Measurements from ENCODE around the gene SH3PXD2A.
A peak's percentile ranks its signal among the peaks of the same experiment; 100 is the strongest.

The SH3PXD2A gene

GRCh38 chr10:103554488-103555324 lies 300.7 kb downstream of the SH3PXD2A start:
- peak; percentile 9 for DNase-seq (ENCODE audit: low read depth, low spot score)
- Histone ChIP-seq H3K4me1 (ENCODE audit: control insufficient read depth, insufficient read depth, low read length) (peaks cover 3% of the 10 kb centered on the region; the same call in 1 of the 2 replicates), H3K9me3 (ENCODE audit: control insufficient read depth, insufficient read depth, low read length) (no peaks in the 10 kb centered on the region), H3K27me3 (ENCODE audit: control insufficient read depth, insufficient read depth, low read length) (0 out of 2 replicates have a peak, but pooled peaks cover 2% of the 10 kb centered on the region), H3K4me3 (ENCODE audit: low read length) (peak overlapping the region; percentile 44; the same call in 1 of the 2 replicates), H3K27ac (ENCODE audit: low read length) (no peak overlapping the region), H3K36me3 (ENCODE audit: control insufficient read depth, insufficient read depth, low read length) (no peaks in the 10 kb centered on the region)
- WGBS (ENCODE audit: insufficient coverage, insufficient read length), result no CpG with 5 or more reads among the region's 44 CpGs

GRCh38 chr10:103553743-103554487 lies 301.5 kb downstream of the SH3PXD2A start:
- Histone ChIP-seq H3K27me3 (ENCODE audit: control insufficient read depth, insufficient read depth, low read length) (0 out of 2 replicates have a peak, but pooled peaks cover 2% of the 10 kb centered on the region), H3K4me1 (ENCODE audit: control insufficient read depth, insufficient read depth, low read length) (peaks cover 3% of the 10 kb centered on the region; the same call in 1 of the 2 replicates), H3K27ac (ENCODE audit: low read length) (no peak overlapping the region), H3K4me3 (ENCODE audit: low read length) (no peak overlapping the region), H3K36me3 (ENCODE audit: control insufficient read depth, insufficient read depth, low read length) (no peaks in the 10 kb centered on the region), H3K9me3 (ENCODE audit: control insufficient read depth, insufficient read depth, low read length) (no peaks in the 10 kb centered on the region)
- no peak for DNase-seq (ENCODE audit: low read depth, low spot score)
- WGBS (ENCODE audit: insufficient coverage, insufficient read length), result no CpG with 5 or more reads among the region's 8 CpGs

- H3K27me3 ChIP-seq (ENCODE audit: control insufficient read depth, insufficient read depth, low read length), result 0 out of 2 replicates have a peak, but pooled peaks cover 2% of the 10 kb centered on the region
- H3K4me1 ChIP-seq (ENCODE audit: control insufficient read depth, insufficient read depth, low read length), result peaks cover 3% of the 10 kb centered on the region; the same call in 1 of the 2 replicates
- no peak overlapping the region for H3K4me3 ChIP-seq (ENCODE audit: low read length)
- no peaks in the 10 kb centered on the region for H3K36me3 ChIP-seq (ENCODE audit: control insufficient read depth, insufficient read depth, low read length)
- no CpG with 5 or more reads among the region's 20 CpGs for WGBS (ENCODE audit: insufficient coverage, insufficient read length)
- DNase-seq (ENCODE audit: low read depth, low spot score), result no peak
- H3K27ac ChIP-seq (ENCODE audit: low read length), result no peak overlapping the region
- no peaks in the 10 kb centered on the region for H3K9me3 ChIP-seq (ENCODE audit: control insufficient read depth, insufficient read depth, low read length)
Measured at GRCh38 chr10:103552856-103553742, 302.3 kb downstream of the SH3PXD2A start.

- Histone ChIP-seq H3K27me3 (ENCODE audit: control insufficient read depth, insufficient read depth, low read length) (0 out of 2 replicates have a peak, but pooled peaks cover 2% of the 10 kb centered on the region), H3K9me3 (ENCODE audit: control insufficient read depth, insufficient read depth, low read length) (no peaks in the 10 kb centered on the region), H3K4me3 (ENCODE audit: low read length) (no peak overlapping the region), H3K27ac (ENCODE audit: low read length) (no peak overlapping the region), H3K36me3 (ENCODE audit: control insufficient read depth, insufficient read depth, low read length) (no peaks in the 10 kb centered on the region), H3K4me1 (ENCODE audit: control insufficient read depth, insufficient read depth, low read length) (peaks cover 3% of the 10 kb centered on the region; the same call in 1 of the 2 replicates)
- no peak for DNase-seq (ENCODE audit: low read depth, low spot score)
- WGBS (ENCODE audit: insufficient coverage, insufficient read length), result no CpG with 5 or more reads among the region's 10 CpGs
Measured at GRCh38 chr10:103551619-103552602, 303.5 kb downstream of the SH3PXD2A start.

- DNase-seq (ENCODE audit: low read depth, low spot score), result no peak
Measured at GRCh38 chr10:103550229-103550628, 305.1 kb downstream of the SH3PXD2A start.

GRCh38 chr10:103549349-103549685 lies 306.1 kb downstream of the SH3PXD2A start:
- no peaks in the 10 kb centered on the region for H3K27me3 ChIP-seq (ENCODE audit: control insufficient read depth, insufficient read depth, low read length)
- no peak for DNase-seq (ENCODE audit: low read depth, low spot score)
- H3K9me3 ChIP-seq (ENCODE audit: control insufficient read depth, insufficient read depth, low read length), result no peaks in the 10 kb centered on the region
- WGBS (ENCODE audit: insufficient coverage, insufficient read length), result no CpG with 5 or more reads among the region's 3 CpGs
- no peaks in the 10 kb centered on the region for H3K4me1 ChIP-seq (ENCODE audit: control insufficient read depth, insufficient read depth, low read length)
- no peak overlapping the region for H3K4me3 ChIP-seq (ENCODE audit: low read length)
- no peaks in the 10 kb centered on the region for H3K36me3 ChIP-seq (ENCODE audit: control insufficient read depth, insufficient read depth, low read length)
- no peak overlapping the region for H3K27ac ChIP-seq (ENCODE audit: low read length)

More at GRCh38 chr10:103550229-103550628, 305.1 kb downstream of the SH3PXD2A start:
- Histone ChIP-seq H3K4me3 (ENCODE audit: low read length) (no peak overlapping the region), H3K4me1 (ENCODE audit: control insufficient read depth, insufficient read depth, low read length) (no peaks in the 10 kb centered on the region), H3K9me3 (ENCODE audit: control insufficient read depth, insufficient read depth, low read length) (no peaks in the 10 kb centered on the region), H3K27me3 (ENCODE audit: control insufficient read depth, insufficient read depth, low read length) (no peaks in the 10 kb centered on the region), H3K27ac (ENCODE audit: low read length) (no peak overlapping the region), H3K36me3 (ENCODE audit: control insufficient read depth, insufficient read depth, low read length) (no peaks in the 10 kb centered on the region)
- no CpG with 5 or more reads among the region's 1 CpG for WGBS (ENCODE audit: insufficient coverage, insufficient read length)

GRCh38 chr10:103548581-103549348 lies 306.6 kb downstream of the SH3PXD2A start:
- no CpG with 5 or more reads among the region's 12 CpGs for WGBS (ENCODE audit: insufficient coverage, insufficient read length)
- no peak overlapping the region for H3K4me3 ChIP-seq (ENCODE audit: low read length)
- H3K27me3 ChIP-seq (ENCODE audit: control insufficient read depth, insufficient read depth, low read length), result no peaks in the 10 kb centered on the region
- H3K36me3 ChIP-seq (ENCODE audit: control insufficient read depth, insufficient read depth, low read length), result no peaks in the 10 kb centered on the region
- no peak for DNase-seq (ENCODE audit: low read depth, low spot score)
- H3K9me3 ChIP-seq (ENCODE audit: control insufficient read depth, insufficient read depth, low read length), result no peaks in the 10 kb centered on the region
- no peak overlapping the region for H3K27ac ChIP-seq (ENCODE audit: low read length)
- H3K4me1 ChIP-seq (ENCODE audit: control insufficient read depth, insufficient read depth, low read length), result no peaks in the 10 kb centered on the region

- peaks cover 2% of the 10 kb centered on the region; the same call in 1 of the 2 replicates for H3K4me1 ChIP-seq (ENCODE audit: control insufficient read depth, insufficient read depth, low read length)
- no peaks in the 10 kb centered on the region for H3K36me3 ChIP-seq (ENCODE audit: control insufficient read depth, insufficient read depth, low read length)
- no CpG with 5 or more reads among the region's 3 CpGs for WGBS (ENCODE audit: insufficient coverage, insufficient read length)
- H3K9me3 ChIP-seq (ENCODE audit: control insufficient read depth, insufficient read depth, low read length), result no peaks in the 10 kb centered on the region
- H3K27me3 ChIP-seq (ENCODE audit: control insufficient read depth, insufficient read depth, low read length), result no peaks in the 10 kb centered on the region
- no peak overlapping the region for H3K27ac ChIP-seq (ENCODE audit: low read length)
- no peak for DNase-seq (ENCODE audit: low read depth, low spot score)
- no peak overlapping the region for H3K4me3 ChIP-seq (ENCODE audit: low read length)
Measured at GRCh38 chr10:103548006-103548405, 307.4 kb downstream of the SH3PXD2A start.

Data from iPS DF 6.9 (cell line).